Measurements from ENCODE around the gene LAMC3.

DNA sequence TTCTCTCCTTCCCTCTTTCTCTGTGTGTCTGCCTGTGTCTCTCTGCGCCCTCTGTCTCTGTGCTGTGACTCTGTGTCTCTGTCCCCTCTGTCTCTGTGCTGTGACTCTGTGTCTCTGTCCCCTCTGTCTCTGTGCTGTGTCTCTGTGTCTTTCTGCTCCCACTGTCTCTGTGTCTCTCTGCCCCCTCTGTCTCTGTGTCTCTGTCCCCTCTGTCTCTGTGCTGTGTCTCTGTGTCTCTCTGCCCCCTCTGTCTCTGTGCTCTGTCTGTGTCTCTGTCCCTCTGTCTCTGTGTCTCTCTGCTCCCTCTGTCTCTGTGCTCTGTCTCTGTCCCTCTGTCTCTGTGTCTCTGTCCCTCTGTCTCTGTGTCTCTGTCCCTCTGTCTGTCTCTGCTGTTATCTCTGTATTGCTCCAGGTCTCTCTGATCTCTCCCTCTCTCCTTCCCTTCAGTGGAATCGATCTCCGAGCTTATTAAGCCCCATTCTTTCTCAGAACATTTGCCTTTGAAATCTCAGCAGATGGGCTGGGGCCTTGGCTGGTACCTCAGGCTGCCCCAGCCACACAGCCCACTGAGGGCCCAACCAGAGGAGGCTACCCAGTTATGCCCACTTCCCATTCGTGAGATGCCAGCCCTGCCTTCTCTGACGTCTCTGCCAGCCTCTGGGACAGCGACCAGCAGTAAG is 36.6 kb upstream of the LAMC3 start:
- TF ChIP-seq EZH2 (IDR thresholded peaks at IDR 0.05) (no peak), EZH2phosphoT487 (IDR thresholded peaks at IDR 0.05) (no peak)
- TF ChIP-seq, protein P1, sequence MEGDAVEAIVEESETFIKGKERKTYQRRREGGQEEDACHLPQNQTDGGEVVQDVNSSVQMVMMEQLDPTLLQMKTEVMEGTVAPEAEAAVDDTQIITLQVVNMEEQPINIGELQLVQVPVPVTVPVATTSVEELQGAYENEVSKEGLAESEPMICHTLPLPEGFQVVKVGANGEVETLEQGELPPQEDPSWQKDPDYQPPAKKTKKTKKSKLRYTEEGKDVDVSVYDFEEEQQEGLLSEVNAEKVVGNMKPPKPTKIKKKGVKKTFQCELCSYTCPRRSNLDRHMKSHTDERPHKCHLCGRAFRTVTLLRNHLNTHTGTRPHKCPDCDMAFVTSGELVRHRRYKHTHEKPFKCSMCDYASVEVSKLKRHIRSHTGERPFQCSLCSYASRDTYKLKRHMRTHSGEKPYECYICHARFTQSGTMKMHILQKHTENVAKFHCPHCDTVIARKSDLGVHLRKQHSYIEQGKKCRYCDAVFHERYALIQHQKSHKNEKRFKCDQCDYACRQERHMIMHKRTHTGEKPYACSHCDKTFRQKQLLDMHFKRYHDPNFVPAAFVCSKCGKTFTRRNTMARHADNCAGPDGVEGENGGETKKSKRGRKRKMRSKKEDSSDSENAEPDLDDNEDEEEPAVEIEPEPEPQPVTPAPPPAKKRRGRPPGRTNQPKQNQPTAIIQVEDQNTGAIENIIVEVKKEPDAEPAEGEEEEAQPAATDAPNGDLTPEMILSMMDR (IDR thresholded peaks at IDR 0.05): no peak

Data from neural progenitor cell (in vitro differentiated cells).